D721Med (cell line): ENCODE data around the gene PRKCZ.

Experiments used
- DNase-seq: peaks from one replicate; pipeline ENCODE4 v3.0.0; 2011; ENCODE audit warnings: low spot score; ENCODE audit not compliant: insufficient read length
- FAIRE-seq: peaks from 2 replicates; lab custom pipeline; 2011; peaks lifted over from hg19 to GRCh38; lab: Jason Lieb, UNC
- CTCF ChIP-seq: IDR thresholded peaks from 2 replicates; pipeline ENCODE4 v1.5.1; 2012; ENCODE audit warnings: mild to moderate bottlenecking, control low read depth; ENCODE audit not compliant: insufficient read depth; ENCODE audit errors: missing control alignments

Gene PRKCZ

GRCh38 chr1:2179283-2180013 lies 129.2 kb downstream of the PRKCZ start:
- DNase-seq: no peak
- no peak for TF ChIP-seq CTCF
- no peak for FAIRE-seq

DNA sequence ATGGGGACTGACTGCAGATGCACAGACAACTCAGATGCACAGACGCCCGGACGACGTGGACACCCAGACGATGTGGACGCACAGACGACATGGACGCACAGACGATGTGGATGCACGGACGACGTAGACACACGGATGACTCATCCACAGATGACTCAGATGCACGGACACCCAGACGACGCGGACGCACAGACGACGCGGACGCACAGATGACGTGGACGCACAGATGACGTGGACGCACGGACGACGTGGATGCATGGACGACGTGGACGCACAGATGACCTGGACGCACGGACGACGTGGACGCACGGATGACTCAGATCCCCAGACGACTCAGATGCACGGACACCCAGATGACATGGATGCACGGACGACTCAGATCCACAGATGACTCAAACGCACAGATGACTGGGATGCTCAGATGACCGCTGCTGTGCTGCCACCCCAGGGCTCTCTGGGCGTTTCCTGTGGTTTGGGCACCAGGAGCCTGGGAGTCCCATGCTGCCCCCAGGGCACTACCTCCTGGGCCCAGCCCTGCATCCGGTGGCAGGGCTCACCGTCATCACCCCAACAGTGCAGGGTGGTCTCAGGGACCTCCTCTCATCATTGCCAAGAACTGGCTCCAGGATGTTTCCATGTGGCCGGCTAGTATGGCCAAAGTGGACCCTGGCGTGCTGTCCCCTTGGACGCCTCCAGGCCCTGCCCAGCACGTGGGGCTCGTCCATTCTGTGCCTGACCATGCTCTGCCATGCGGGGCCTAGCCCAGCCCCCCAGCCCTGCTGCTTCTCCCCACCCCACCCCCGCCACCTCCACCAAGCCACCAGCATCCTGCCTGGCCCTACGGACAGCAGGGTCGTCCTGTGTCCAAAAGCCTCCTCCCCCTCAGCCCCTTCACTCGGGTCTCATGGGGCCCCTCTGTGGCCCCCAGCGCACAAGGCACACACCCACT lies 130.4 kb downstream of the PRKCZ start:
- no peak for FAIRE-seq
- no peak for TF ChIP-seq CTCF
- DNase-seq: no peak

GRCh38 chr1:2181271-2181670 lies 131.1 kb downstream of the PRKCZ start:
- DNase-seq: no peak
- no peak for TF ChIP-seq CTCF
- no peak for FAIRE-seq

- TF ChIP-seq CTCF: no peak
- no peak for DNase-seq
- no peak for FAIRE-seq
These were observed 131.5 kb downstream of the PRKCZ start for GRCh38 chr1:2181752-2182151.

DNA sequence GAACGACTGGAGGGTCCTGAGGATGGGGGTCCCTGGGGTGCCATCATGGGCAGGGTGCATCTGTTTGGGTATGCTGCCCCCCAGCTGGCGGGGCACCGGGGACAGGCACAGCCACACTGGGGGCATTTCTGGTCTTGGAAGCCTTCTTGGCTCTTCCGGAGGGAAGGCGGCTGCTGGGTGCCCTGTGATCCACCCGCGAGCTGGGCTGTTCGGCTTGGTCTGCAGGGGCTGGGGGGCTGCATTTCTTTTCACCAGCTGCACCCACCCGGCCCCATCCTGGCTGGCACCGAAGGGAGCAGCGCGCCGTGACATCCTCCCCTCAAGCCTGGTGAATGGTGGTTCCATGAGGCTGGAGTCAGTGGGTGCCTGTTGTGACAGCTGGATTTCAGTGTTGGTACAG lies 132.2 kb downstream of the PRKCZ start:
- DNase-seq (no peak), FAIRE-seq (no peak)
- TF ChIP-seq CTCF: no peak

GRCh38 chr1:2183937-2184334 lies 133.7 kb downstream of the PRKCZ start:
- no peak for FAIRE-seq
- TF ChIP-seq CTCF: no peak
- DNase-seq: no peak
